ENCODE results near the gene RGS18. TPM values are rescaled to one million over a fixed set of nuclear protein-coding genes. Genes with fewer than 3 reads are reported as not detected.
"Not testable (repeated sequence)": the region's sequence is repeated elsewhere in the genome, so short reads cannot be mapped to it uniquely, and the experiment has no call there.

RGS18 gene
- total RNA-seq, 3 donors from 2014 or later = 0.75 to 2.2 (median 1.7) TPM

GRCh38 chr1:192224846-192225245 lies 66.6 kb downstream of the RGS18 start:
- DNase-seq = no peak
- no peaks in the 10 kb centered on the region for H3K4me1 ChIP-seq (ENCODE audit: low read depth)
- H3K36me3 ChIP-seq (ENCODE audit: low read depth) = no peaks in the 10 kb centered on the region
- intact Hi-C loops (cut with DNase I, micrococcal nuclease) = no loop called here
- ATAC-seq = no peak
- no peak for TF ChIP-seq CTCF (IDR thresholded peaks at IDR 0.05)
- H3K4me3 ChIP-seq = no peak overlapping the region
- no peaks in the 10 kb centered on the region for H3K9me3 ChIP-seq

- no peak overlapping the region for H3K4me3 ChIP-seq
- no peaks in the 10 kb centered on the region for H3K9me3 ChIP-seq
- no peak for DNase-seq
- no peaks in the 10 kb centered on the region for H3K4me1 ChIP-seq (ENCODE audit: low read depth)
- TF ChIP-seq CTCF (IDR thresholded peaks at IDR 0.05) = no peak
- ATAC-seq = no peak
- H3K36me3 ChIP-seq (ENCODE audit: low read depth) = no peaks in the 10 kb centered on the region
- intact Hi-C loops (cut with DNase I, micrococcal nuclease) = no loop called here
Observed at GRCh38 chr1:192225266-192225665, 67.0 kb downstream of the RGS18 start.

GRCh38 chr1:192225703-192226102 lies 67.4 kb downstream of the RGS18 start:
- DNase-seq (no peak), ATAC-seq (no peak)
- Histone ChIP-seq H3K36me3 (ENCODE audit: low read depth) (no peaks in the 10 kb centered on the region), H3K4me1 (ENCODE audit: low read depth) (no peaks in the 10 kb centered on the region), H3K4me3 (no peak overlapping the region), H3K9me3 (no peaks in the 10 kb centered on the region)
- TF ChIP-seq CTCF (IDR thresholded peaks at IDR 0.05) = no peak
- intact Hi-C loops (cut with DNase I, micrococcal nuclease) = no loop called here

GRCh38 chr1:192227330-192227729 lies 69.1 kb downstream of the RGS18 start:
- no peaks in the 10 kb centered on the region for H3K9me3 ChIP-seq
- ATAC-seq (no peak), DNase-seq (no peak)
- intact Hi-C loops (cut with DNase I, micrococcal nuclease) = no loop called here
- no peak overlapping the region for H3K4me3 ChIP-seq
- H3K36me3 ChIP-seq (ENCODE audit: low read depth) = no peaks in the 10 kb centered on the region
- H3K4me1 ChIP-seq (ENCODE audit: low read depth) = no peaks in the 10 kb centered on the region
- no peak for TF ChIP-seq CTCF (IDR thresholded peaks at IDR 0.05)

- intact Hi-C loops (cut with DNase I, micrococcal nuclease) = not testable (repeated sequence)
Observed at GRCh38 chr1:192227980-192228379, 69.7 kb downstream of the RGS18 start.

GRCh38 chr1:192232817-192233417 lies 74.7 kb downstream of the RGS18 start:
- H3K9me3 ChIP-seq = no peaks in the 10 kb centered on the region
- ATAC-seq (no peak), DNase-seq (no peak)
- H3K36me3 ChIP-seq (ENCODE audit: low read depth) = no peaks in the 10 kb centered on the region
- no peak for TF ChIP-seq CTCF (IDR thresholded peaks at IDR 0.05)
- no peaks in the 10 kb centered on the region for H3K4me1 ChIP-seq (ENCODE audit: low read depth)
- intact Hi-C loops (cut with DNase I, micrococcal nuclease) = no loop called here
- no peak overlapping the region for H3K4me3 ChIP-seq

More at GRCh38 chr1:192227980-192228379, 69.7 kb downstream of the RGS18 start:
- not testable (repeated sequence) for H3K4me1 ChIP-seq (ENCODE audit: low read depth); DNase-seq; H3K4me3 ChIP-seq; ATAC-seq; H3K36me3 ChIP-seq (ENCODE audit: low read depth); H3K9me3 ChIP-seq

Measured in mucosa of descending colon (tissue), 3 donors.